GM12874 (cell line): Measurements from ENCODE around the gene RIMBP2.

ENCODE experiments used
- CTCF ChIP-seq: IDR thresholded peaks from 2 replicates; pipeline ENCODE4 v1.5.1; 2011; ENCODE audit warnings: low read depth, mild to moderate bottlenecking, control low read depth, low read length, moderate library complexity; ENCODE audit not compliant: insufficient read depth

RIMBP2 gene

DNA sequence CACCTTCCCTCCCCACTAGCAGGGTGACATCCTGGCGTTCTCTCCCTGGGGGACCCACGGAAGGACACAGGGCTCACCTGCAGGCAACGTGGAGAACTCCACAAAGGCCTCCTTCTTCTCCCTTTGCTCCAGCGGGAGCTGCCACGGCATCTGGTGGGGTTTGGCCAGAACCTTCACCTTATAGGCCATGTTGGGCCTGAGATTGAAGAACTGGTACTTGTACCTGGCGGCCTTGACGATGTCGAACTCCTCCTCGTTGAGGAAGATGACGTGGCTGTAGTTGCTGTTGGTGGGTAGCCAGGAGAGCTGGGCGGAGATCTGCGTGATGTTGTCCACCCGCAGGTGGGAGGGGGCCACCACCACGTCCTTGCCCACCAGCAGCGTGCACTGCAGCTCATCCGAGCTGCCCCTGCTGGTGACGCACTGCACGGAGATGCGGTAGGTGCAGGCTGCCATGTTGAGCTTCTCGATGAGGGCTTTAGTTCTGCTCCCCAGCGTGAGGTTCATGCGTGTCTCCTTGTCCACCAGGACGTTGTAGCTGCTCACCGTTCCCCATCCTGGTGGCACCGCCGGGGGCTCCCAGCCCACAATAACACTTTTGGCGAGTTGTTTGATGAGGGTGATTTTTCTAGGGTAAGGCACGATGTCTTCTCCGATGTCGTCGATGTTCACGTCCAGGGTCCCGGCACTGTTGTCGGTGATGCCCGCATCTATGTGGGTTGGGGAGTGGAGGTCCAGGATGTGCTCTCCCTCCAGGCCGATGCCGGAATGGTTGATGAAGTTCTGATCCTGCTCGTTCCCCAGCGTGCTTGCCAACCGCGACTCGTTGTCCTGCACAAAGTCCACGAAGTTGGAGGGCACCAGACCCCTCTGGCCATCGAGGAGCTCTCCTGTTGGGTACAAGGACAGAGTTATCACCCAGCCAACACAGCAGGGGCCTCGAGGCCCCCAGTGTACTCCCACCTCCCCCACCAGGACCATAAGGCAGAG, 274.0 kb downstream of the RIMBP2 start:
- TF ChIP-seq CTCF: no peak

DNA sequence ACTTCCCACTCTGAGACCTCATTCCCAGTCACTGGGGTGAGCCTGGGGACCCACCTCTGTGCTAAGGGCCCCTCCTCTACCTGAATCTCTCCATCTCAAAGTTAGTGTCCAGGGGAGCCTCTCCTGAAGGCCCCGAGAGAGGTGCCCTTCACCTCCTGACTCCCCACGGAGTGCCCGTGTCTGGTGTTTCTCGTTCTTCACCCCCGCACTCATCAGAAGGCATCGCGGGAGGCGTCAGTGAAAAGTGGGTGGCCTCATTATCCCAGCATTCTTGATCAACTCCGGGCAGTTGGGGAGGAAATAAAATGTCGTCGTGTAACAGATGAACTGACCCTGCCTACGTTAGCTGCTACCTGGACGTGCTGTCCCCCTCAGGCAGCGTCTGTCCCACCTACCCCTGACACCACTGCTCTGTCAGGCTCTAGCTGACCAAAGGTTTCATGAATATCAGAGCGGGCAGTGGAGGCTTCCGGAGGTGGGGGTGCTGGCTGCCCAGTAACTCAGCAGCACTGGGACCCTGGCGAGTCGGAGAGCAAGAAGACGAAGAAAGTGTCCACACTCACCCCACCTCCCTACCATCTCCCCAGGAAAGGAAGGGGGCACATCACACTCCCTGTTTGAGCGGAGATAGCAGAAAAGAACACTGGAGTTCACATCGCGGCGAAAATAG, 275.6 kb downstream of the RIMBP2 start:
- no peak for TF ChIP-seq CTCF

DNA sequence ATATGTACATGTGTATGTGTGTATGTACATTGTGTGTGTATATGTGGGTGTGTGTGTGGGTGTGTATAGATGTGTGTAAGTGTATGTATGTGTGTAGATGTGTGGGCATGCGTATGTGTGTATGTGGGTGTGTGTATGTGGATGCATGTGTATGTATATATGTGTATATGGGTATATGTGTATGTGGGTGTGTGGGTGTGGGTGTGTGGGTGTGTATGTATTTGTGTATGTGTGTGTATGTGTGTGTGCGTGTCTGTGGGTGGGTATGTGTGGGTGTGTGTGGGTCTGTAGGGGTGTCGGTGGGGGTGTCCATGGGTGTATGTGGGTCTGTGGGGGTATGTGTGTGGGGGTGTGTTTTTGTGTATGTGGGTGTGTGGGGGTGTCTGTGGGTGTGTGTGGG, 276.8 kb downstream of the RIMBP2 start:
- no peak for TF ChIP-seq CTCF

DNA sequence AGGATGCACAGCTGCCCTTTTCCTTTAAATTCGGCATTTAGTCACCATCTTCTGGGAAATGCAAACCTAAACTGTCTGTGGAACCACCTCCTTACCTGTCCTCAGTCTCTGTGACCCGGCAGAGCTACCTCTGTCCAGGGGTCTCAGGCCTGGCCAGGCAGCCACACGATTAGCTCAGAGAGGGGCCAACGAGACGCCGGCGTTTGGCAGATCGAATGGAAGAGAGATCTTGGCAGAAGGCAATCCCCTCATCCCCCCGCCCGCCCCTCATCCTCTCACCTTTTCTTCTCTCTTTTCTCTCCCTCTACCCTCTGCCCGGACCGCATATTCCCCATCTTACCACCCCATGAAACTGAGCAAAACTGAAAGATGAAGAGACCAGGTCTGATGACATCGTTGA, 277.4 kb downstream of the RIMBP2 start:
- TF ChIP-seq CTCF: no peak

GRCh38 chr12:130438243-130438620, 277.9 kb downstream of the RIMBP2 start:
- no peak for TF ChIP-seq CTCF

DNA sequence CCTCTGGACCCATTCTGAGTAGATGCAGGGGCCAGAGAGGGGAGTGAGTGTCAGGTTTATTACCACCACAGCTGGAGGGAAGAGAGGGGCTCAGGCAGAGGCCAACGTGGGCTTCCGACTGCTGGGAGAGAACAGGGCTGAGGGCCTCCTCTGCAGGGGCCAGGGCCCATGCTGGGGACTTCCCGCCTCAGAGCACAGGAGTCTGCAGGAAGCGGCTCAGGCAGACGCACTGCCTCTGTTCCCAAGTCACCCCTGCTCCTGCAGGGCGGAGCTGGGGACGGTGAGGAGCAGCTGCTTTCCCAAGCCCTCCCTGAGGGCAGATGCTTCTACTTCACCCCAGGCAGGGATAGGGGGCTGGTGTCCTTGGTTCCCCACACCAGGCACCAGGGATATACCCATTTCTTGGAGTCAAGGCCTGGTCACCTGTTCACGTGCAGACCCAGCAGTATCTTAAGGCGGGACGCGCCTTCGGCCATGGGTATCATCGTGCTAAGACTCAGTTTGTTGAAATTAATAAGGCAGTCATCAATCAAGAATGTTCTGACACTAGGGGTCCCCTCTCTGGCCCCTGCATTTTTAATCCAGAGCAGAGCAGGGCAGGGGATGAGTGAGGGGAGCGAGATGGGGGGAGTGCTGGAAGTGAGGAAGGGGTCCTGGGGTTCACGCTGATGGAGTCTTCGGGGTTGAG, 278.4 kb downstream of the RIMBP2 start:
- no peak for TF ChIP-seq CTCF
